NAMALWA (cell line): ENCODE measurements around the gene SLC36A3.
"Not testable (repeated sequence)": the region's sequence is repeated elsewhere in the genome, so short reads cannot be mapped to it uniquely, and the experiment has no call there.

Experiments used
- DNase-seq: peaks from one replicate; pipeline ENCODE4 v3.0.0-alpha.2; 2015; ENCODE audit warnings: low spot score

The SLC36A3 gene

GRCh38 chr5:151237685-151238084 is 65.9 kb downstream of the SLC36A3 start:
- no peak for DNase-seq

- DNase-seq: no peak
These were observed 66.7 kb downstream of the SLC36A3 start for GRCh38 chr5:151236888-151237287.

GRCh38 chr5:151235239-151235571 is 68.4 kb downstream of the SLC36A3 start:
- DNase-seq: not testable (repeated sequence)

GRCh38 chr5:151234476-151235238 is 68.9 kb downstream of the SLC36A3 start:
- DNase-seq: peak; percentile 74

GRCh38 chr5:151233616-151234085 is 69.9 kb downstream of the SLC36A3 start:
- peak; percentile 78 for DNase-seq

GRCh38 chr5:151231359-151231758 is 72.2 kb downstream of the SLC36A3 start:
- no peak for DNase-seq

GRCh38 chr5:151230048-151230680 is 73.4 kb downstream of the SLC36A3 start:
- DNase-seq: no peak

GRCh38 chr5:151228986-151229385 is 74.6 kb downstream of the SLC36A3 start:
- DNase-seq: no peak

- no peak for DNase-seq
These were observed 75.6 kb downstream of the SLC36A3 start for GRCh38 chr5:151227918-151228447.
